ENCODE results near the gene ANGEL1.

ANGEL1 gene

GRCh38 chr14:76846331-76847047 lies 33.8 kb upstream of the ANGEL1 start:
- Mint-ChIP-seq H3K27ac (no peak overlapping the region), H3K4me1 (peaks cover 8% of the 10 kb centered on the region), H3K27me3 (ENCODE audit: low read depth, poor library complexity) (peaks cover 20% of the 10 kb centered on the region), H3K9me3 (no peaks in the 10 kb centered on the region), H3K36me3 (ENCODE audit: low read depth) (no peaks in the 10 kb centered on the region), H3K4me3 (no peak overlapping the region)
- DNase-seq = no peak
- TF ChIP-seq CTCF (IDR thresholded peaks at IDR 0.05) = no peak

GRCh38 chr14:76844223-76844622 lies 31.5 kb upstream of the ANGEL1 start:
- DNase-seq = no peak
- no peak for TF ChIP-seq CTCF (IDR thresholded peaks at IDR 0.05)
- H3K27ac Mint-ChIP-seq = no peak overlapping the region
- peaks cover 8% of the 10 kb centered on the region for H3K4me1 Mint-ChIP-seq
- peaks cover 23% of the 10 kb centered on the region for H3K27me3 Mint-ChIP-seq (ENCODE audit: low read depth, poor library complexity)
- no peaks in the 10 kb centered on the region for H3K9me3 Mint-ChIP-seq
- H3K4me3 Mint-ChIP-seq = no peak overlapping the region
- H3K36me3 Mint-ChIP-seq (ENCODE audit: low read depth) = no peaks in the 10 kb centered on the region

- Mint-ChIP-seq H3K9me3 (peaks cover 4% of the 10 kb centered on the region), H3K27ac (no peak overlapping the region), H3K4me3 (no peak overlapping the region), H3K27me3 (ENCODE audit: low read depth, poor library complexity) (peaks cover 32% of the 10 kb centered on the region), H3K36me3 (ENCODE audit: low read depth) (no peaks in the 10 kb centered on the region), H3K4me1 (no peaks in the 10 kb centered on the region)
- DNase-seq = no peak
- TF ChIP-seq CTCF (IDR thresholded peaks at IDR 0.05) = no peak
Measured at GRCh38 chr14:76842414-76842813, 29.7 kb upstream of the ANGEL1 start.

GRCh38 chr14:76837524-76837923 lies 24.8 kb upstream of the ANGEL1 start:
- no peaks in the 10 kb centered on the region for H3K36me3 Mint-ChIP-seq (ENCODE audit: low read depth)
- H3K4me3 Mint-ChIP-seq = no peak overlapping the region
- peaks cover 19% of the 10 kb centered on the region for H3K4me1 Mint-ChIP-seq
- H3K27ac Mint-ChIP-seq = no peak overlapping the region
- peaks cover 19% of the 10 kb centered on the region for H3K27me3 Mint-ChIP-seq (ENCODE audit: low read depth, poor library complexity)
- TF ChIP-seq CTCF (IDR thresholded peaks at IDR 0.05) = no peak
- DNase-seq = no peak
- H3K9me3 Mint-ChIP-seq = peaks cover 4% of the 10 kb centered on the region

- DNase-seq = no peak
- H3K27me3 Mint-ChIP-seq (ENCODE audit: low read depth, poor library complexity) = peaks cover 19% of the 10 kb centered on the region
- peaks cover 4% of the 10 kb centered on the region for H3K9me3 Mint-ChIP-seq
- no peak overlapping the region for H3K27ac Mint-ChIP-seq
- no peaks in the 10 kb centered on the region for H3K36me3 Mint-ChIP-seq (ENCODE audit: low read depth)
- no peak overlapping the region for H3K4me3 Mint-ChIP-seq
- TF ChIP-seq CTCF (IDR thresholded peaks at IDR 0.05) = no peak
- peaks cover 19% of the 10 kb centered on the region for H3K4me1 Mint-ChIP-seq
Measured at GRCh38 chr14:76836029-76836630, 23.4 kb upstream of the ANGEL1 start.

- TF ChIP-seq CTCF (IDR thresholded peaks at IDR 0.05) = no peak
- H3K27me3 Mint-ChIP-seq (ENCODE audit: low read depth, poor library complexity) = peaks cover 13% of the 10 kb centered on the region
- no peak overlapping the region for H3K4me3 Mint-ChIP-seq
- DNase-seq = no peak
- peaks cover 26% of the 10 kb centered on the region for H3K4me1 Mint-ChIP-seq
- H3K27ac Mint-ChIP-seq = peak overlapping the region; percentile 65
- no peaks in the 10 kb centered on the region for H3K36me3 Mint-ChIP-seq (ENCODE audit: low read depth)
- H3K9me3 Mint-ChIP-seq = peaks cover 4% of the 10 kb centered on the region
Measured at GRCh38 chr14:76834241-76834661, 21.6 kb upstream of the ANGEL1 start.
